ENCODE measurements around the gene LRRC36.

GRCh38 chr16:67282447-67282805 lies 44.2 kb upstream of the LRRC36 start:
- TF ChIP-seq, protein P1, sequence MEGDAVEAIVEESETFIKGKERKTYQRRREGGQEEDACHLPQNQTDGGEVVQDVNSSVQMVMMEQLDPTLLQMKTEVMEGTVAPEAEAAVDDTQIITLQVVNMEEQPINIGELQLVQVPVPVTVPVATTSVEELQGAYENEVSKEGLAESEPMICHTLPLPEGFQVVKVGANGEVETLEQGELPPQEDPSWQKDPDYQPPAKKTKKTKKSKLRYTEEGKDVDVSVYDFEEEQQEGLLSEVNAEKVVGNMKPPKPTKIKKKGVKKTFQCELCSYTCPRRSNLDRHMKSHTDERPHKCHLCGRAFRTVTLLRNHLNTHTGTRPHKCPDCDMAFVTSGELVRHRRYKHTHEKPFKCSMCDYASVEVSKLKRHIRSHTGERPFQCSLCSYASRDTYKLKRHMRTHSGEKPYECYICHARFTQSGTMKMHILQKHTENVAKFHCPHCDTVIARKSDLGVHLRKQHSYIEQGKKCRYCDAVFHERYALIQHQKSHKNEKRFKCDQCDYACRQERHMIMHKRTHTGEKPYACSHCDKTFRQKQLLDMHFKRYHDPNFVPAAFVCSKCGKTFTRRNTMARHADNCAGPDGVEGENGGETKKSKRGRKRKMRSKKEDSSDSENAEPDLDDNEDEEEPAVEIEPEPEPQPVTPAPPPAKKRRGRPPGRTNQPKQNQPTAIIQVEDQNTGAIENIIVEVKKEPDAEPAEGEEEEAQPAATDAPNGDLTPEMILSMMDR (conservative IDR thresholded peaks at IDR 0.05; ENCODE audit: low read depth, low read length) = no peak
- TF ChIP-seq EZH2 (IDR thresholded peaks at IDR 0.05; ENCODE audit: low read length, unreplicated experiment) = no peak
- no peak for TF ChIP-seq EZH2phosphoT487 (IDR thresholded peaks at IDR 0.05; ENCODE audit: borderline replicate concordance, low read length)

Measured in PC-3 (cell line).